Measurements from ENCODE around the gene ZNF641. TPM values are rescaled to one million over a fixed set of nuclear protein-coding genes. Genes with fewer than 3 reads are reported as not detected.

ZNF641 gene
- total and polyA plus RNA-seq, 8 donors = 8.0 to 14.4 (median 11.3) TPM

- no peaks in the 10 kb centered on the region for H3K4me1 ChIP-seq
- intact Hi-C loops (cut with DNase I) = no loop called here
- no peaks in the 10 kb centered on the region for H3K36me3 ChIP-seq
- DNase-seq (no peak), FAIRE-seq (no peak), ATAC-seq (no peak)
- WGBS, 2 donors = 28 to 34% methylated on average over 6 of the region's 6 CpGs
- no peak overlapping the region for H3K27ac ChIP-seq
- no peak for TF ChIP-seq CTCF (IDR thresholded peaks at IDR 0.05)
- H3K9me3 ChIP-seq = no peaks in the 10 kb centered on the region
- no peak overlapping the region for H3K4me3 ChIP-seq
- H3K27me3 ChIP-seq = no peaks in the 10 kb centered on the region
Observed at GRCh38 chr12:48288387-48289268, 62.1 kb downstream of the ZNF641 start.

Other genes starting within 250 kb of the ZNF641 start
- 1 to 10 TPM; 6.8 to 8.9 (median 7.4) TPM for gene SENP1, start 244.8 kb downstream of the ZNF641 start, total RNA-seq
- gene SENP1, start 244.8 kb downstream of the ZNF641 start, polyA plus RNA-seq = 1 to 10 TPM; 1.9 to 3.4 TPM
- 10 to 100 TPM in 4 of 6 donors, 1 to 10 TPM in 2; 7.0 to 23.1 (median 11.3) TPM for gene PFKM, start 231.6 kb downstream of the ZNF641 start, total RNA-seq
- gene PFKM, start 231.6 kb downstream of the ZNF641 start, polyA plus RNA-seq = 10 to 100 TPM in 1 of 2 donors, 1 to 10 TPM in 1; 9.9 to 27.5 TPM
- 10 to 100 TPM; 17.6 to 27.6 (median 20.7) TPM for gene ASB8, start 193.4 kb downstream of the ZNF641 start, total RNA-seq
- gene ASB8, start 193.4 kb downstream of the ZNF641 start, polyA plus RNA-seq = 10 to 100 TPM in 1 of 2 donors, 1 to 10 TPM in 1; 8.1 to 17.0 TPM
- under 1 TPM; 0.16 to 0.76 (median 0.34) TPM for gene CCDC184, start 167.3 kb downstream of the ZNF641 start, total RNA-seq
- gene CCDC184, start 167.3 kb downstream of the ZNF641 start, polyA plus RNA-seq = 1 to 10 TPM in 1 of 2 donors, under 1 TPM in 1; 0.61 to 3.1 TPM
- not detected for gene OR10AD1, start 147.6 kb downstream of the ZNF641 start, total RNA-seq
- gene OR10AD1, start 147.6 kb downstream of the ZNF641 start, polyA plus RNA-seq = not detected
- gene ANP32D, start 121.6 kb upstream of the ZNF641 start, total RNA-seq = under 1 TPM in 1 of 6 donors, not detected in 5; 0.16 TPM
- not detected for gene ANP32D, start 121.6 kb upstream of the ZNF641 start, polyA plus RNA-seq
- gene C12orf54, start 131.6 kb upstream of the ZNF641 start, total RNA-seq = not detected
- gene C12orf54, start 131.6 kb upstream of the ZNF641 start, polyA plus RNA-seq = under 1 TPM; 0.61 to 0.77 TPM
- not detected for gene OR8S1, start 174.7 kb upstream of the ZNF641 start, total RNA-seq
- not detected for gene OR8S1, start 174.7 kb upstream of the ZNF641 start, polyA plus RNA-seq
- gene LALBA, start 219.1 kb upstream of the ZNF641 start, total RNA-seq = not detected
- not detected for gene LALBA, start 219.1 kb upstream of the ZNF641 start, polyA plus RNA-seq

All from pancreas (tissue), 10 donors.